Fibroblast of skin of right biceps (primary cell): ENCODE results near the gene SHISA9.

Experiments
- DNase-seq: peaks from one replicate; pipeline ENCODE4 v3.0.0-alpha.2; 2013

The SHISA9 gene

GRCh38 chr16:13136901-13137300, 235.5 kb downstream of the SHISA9 start:
- no peak for DNase-seq

GRCh38 chr16:13138528-13138927, 237.1 kb downstream of the SHISA9 start:
- DNase-seq = no peak

GRCh38 chr16:13139661-13140241, 238.4 kb downstream of the SHISA9 start:
- no peak for DNase-seq

GRCh38 chr16:13143551-13143950, 242.2 kb downstream of the SHISA9 start:
- no peak for DNase-seq

- DNase-seq = no peak
Measured at GRCh38 chr16:13146829-13147228, 245.4 kb downstream of the SHISA9 start.

- no peak for DNase-seq
Measured at GRCh38 chr16:13148294-13148693, 246.9 kb downstream of the SHISA9 start.

GRCh38 chr16:13148836-13149235, 247.4 kb downstream of the SHISA9 start:
- no peak for DNase-seq

GRCh38 chr16:13150181-13150885, 248.9 kb downstream of the SHISA9 start:
- no peak for DNase-seq

GRCh38 chr16:13153696-13154095, 252.3 kb downstream of the SHISA9 start:
- DNase-seq = no peak

GRCh38 chr16:13154799-13155198, 253.4 kb downstream of the SHISA9 start:
- no peak for DNase-seq

GRCh38 chr16:13155377-13155776, 254.0 kb downstream of the SHISA9 start:
- DNase-seq = no peak

GRCh38 chr16:13155780-13156179, 254.4 kb downstream of the SHISA9 start:
- DNase-seq = no peak

- no peak for DNase-seq
Measured at GRCh38 chr16:13157082-13157481, 255.7 kb downstream of the SHISA9 start.

- no peak for DNase-seq
Measured at GRCh38 chr16:13158427-13158826, 257.0 kb downstream of the SHISA9 start.

GRCh38 chr16:13165024-13165423, 263.6 kb downstream of the SHISA9 start:
- DNase-seq = no peak

GRCh38 chr16:13168091-13168572, 266.7 kb downstream of the SHISA9 start:
- DNase-seq = no peak

GRCh38 chr16:13171313-13171712, 269.9 kb downstream of the SHISA9 start:
- DNase-seq = no peak

GRCh38 chr16:13176711-13177110, 275.3 kb downstream of the SHISA9 start:
- no peak for DNase-seq

GRCh38 chr16:13178318-13178717, 276.9 kb downstream of the SHISA9 start:
- DNase-seq = no peak

- DNase-seq = no peak
Measured at GRCh38 chr16:13181432-13181831, 280.0 kb downstream of the SHISA9 start.

- DNase-seq = no peak
Measured at GRCh38 chr16:13186813-13187212, 285.4 kb downstream of the SHISA9 start.

GRCh38 chr16:13189250-13189649, 287.9 kb downstream of the SHISA9 start:
- no peak for DNase-seq

- no peak for DNase-seq
Measured at GRCh38 chr16:13193721-13194120, 292.3 kb downstream of the SHISA9 start.

GRCh38 chr16:13194766-13195165, 293.4 kb downstream of the SHISA9 start:
- DNase-seq = no peak

GRCh38 chr16:13203725-13204124, 302.3 kb downstream of the SHISA9 start:
- DNase-seq = no peak
